GM23338 (cell line): Measurements from ENCODE around the gene MDN1. TPM values are rescaled to one million over a fixed set of nuclear protein-coding genes. Genes with fewer than 3 reads are reported as not detected.

Source experiments
- ATAC-seq: fragments of 200-7000 bp; cut with Tn5 transposase; 3 replicates; pipeline ENCODE4 v1.9.1; 2020
- DNase-seq: peaks from one replicate; pipeline ENCODE4 v3.0.0-alpha.2; 2015; ENCODE audit warnings: low spot score
- H2AFZ ChIP-seq: fragments of 200-600 bp; sonication (generic); 2 replicates; pipeline ENCODE4 v1.8.0; 2016; ENCODE audit warnings: antibody characterized with exemption, mild to moderate bottlenecking, moderate library complexity
- H3F3A ChIP-seq: fragments of 200-600 bp; sonication (generic); replicated peaks from 2 replicates; pipeline ENCODE4 v1.8.0; 2017; ENCODE audit warnings: antibody characterized with exemption, mixed run types, low read depth
- H3K27ac ChIP-seq: fragments of 200-600 bp; sonication (generic); 2 replicates; pipeline ENCODE4 v1.6.1; 2016; ENCODE audit warnings: low read depth
- H3K27me3 ChIP-seq: fragments of 200-600 bp; sonication (generic); 2 replicates; pipeline ENCODE4 v1.8.0; 2016; ENCODE audit warnings: mild to moderate bottlenecking, mixed run types, moderate library complexity; ENCODE audit not compliant: insufficient read depth
- H3K36me3 ChIP-seq: fragments of 200-600 bp; sonication (generic); 2 replicates; pipeline ENCODE4 v1.8.0; 2016; ENCODE audit warnings: mild to moderate bottlenecking; ENCODE audit not compliant: insufficient read depth
- H3K4me1 ChIP-seq: fragments of 200-600 bp; sonication (generic); 2 replicates; pipeline ENCODE4 v1.8.0; 2016; ENCODE audit warnings: mild to moderate bottlenecking, moderate library complexity; ENCODE audit not compliant: insufficient read depth
- H3K4me2 ChIP-seq: fragments of 200-600 bp; sonication (generic); 2 replicates; pipeline ENCODE4 v1.7.1; 2017; ENCODE audit warnings: mixed run types
- H3K4me3 ChIP-seq: fragments of 200-600 bp; sonication (generic); 2 replicates; pipeline ENCODE4 v1.6.1; 2016; ENCODE audit warnings: mixed run types
- H3K79me2 ChIP-seq: fragments of 200-600 bp; sonication (generic); replicated peaks from 2 replicates; pipeline ENCODE4 v1.8.0; 2017; ENCODE audit warnings: mild to moderate bottlenecking; ENCODE audit not compliant: insufficient read depth
- H3K9me2 ChIP-seq: fragments of 200-600 bp; sonication (generic); 2 replicates; pipeline ENCODE4 v1.8.0; 2017; ENCODE audit not compliant: insufficient read depth
- H4K20me1 ChIP-seq: fragments of 200-600 bp; sonication (generic); replicated peaks from 2 replicates; pipeline ENCODE4 v1.8.0; 2017; ENCODE audit warnings: mild to moderate bottlenecking; ENCODE audit not compliant: insufficient read depth
- H3K27ac Mint-ChIP-seq: 2 replicates; pipeline ENCODE4 v1.8.0; 2020; ENCODE audit warnings: inconsistent platforms, mild to moderate bottlenecking, moderate library complexity, mixed read lengths
- H3K27me3 Mint-ChIP-seq: 3 replicates; pipeline ENCODE4 v1.8.0; 2022; ENCODE audit warnings: low read depth, mild to moderate bottlenecking, moderate library complexity, mixed read lengths, inconsistent platforms; ENCODE audit not compliant: insufficient read depth, poor library complexity
- H3K36me3 Mint-ChIP-seq: 3 replicates; pipeline ENCODE4 v1.8.0; 2021; ENCODE audit warnings: low read depth, mild to moderate bottlenecking, inconsistent platforms, moderate library complexity, mixed read lengths
- H3K4me1 Mint-ChIP-seq: 3 replicates; pipeline ENCODE4 v1.8.0; 2020; ENCODE audit warnings: mild to moderate bottlenecking, inconsistent platforms, mixed read lengths
- H3K4me3 Mint-ChIP-seq: 3 replicates; pipeline ENCODE4 v1.8.0; 2021; ENCODE audit warnings: moderate library complexity, mild to moderate bottlenecking, inconsistent platforms, mixed read lengths
- H3K9me3 Mint-ChIP-seq: 3 replicates; pipeline ENCODE4 v1.8.0; 2020; ENCODE audit warnings: moderate library complexity, mild to moderate bottlenecking, inconsistent platforms, mixed read lengths
- CREB1 ChIP-seq: fragments of 250-450 bp; sonication (Bioruptor Pico); IDR thresholded peaks from 2 replicates; pipeline ENCODE4 v1.5.0; 2020; ENCODE audit warnings: low read depth, mild to moderate bottlenecking, moderate library complexity
- ETS1 ChIP-seq: IDR thresholded peaks from 2 replicates; pipeline ENCODE4 v1.6.1; 2016; ENCODE audit warnings: antibody characterized with exemption
- EZH2phosphoT487 ChIP-seq: fragments of 200-600 bp; sonication (generic); IDR thresholded peaks from one replicate; pipeline ENCODE4 v1.8.1; 2018; ENCODE audit warnings: antibody characterized with exemption; ENCODE audit not compliant: unreplicated experiment
- NANOG ChIP-seq: IDR thresholded peaks from 2 replicates; pipeline ENCODE4 v1.6.1; 2016; ENCODE audit warnings: antibody characterized with exemption, borderline replicate concordance
- POLR2AphosphoS5 ChIP-seq: IDR thresholded peaks from 2 replicates; pipeline ENCODE4 v1.6.1; 2016; ENCODE audit warnings: antibody characterized with exemption, low read depth
- REST ChIP-seq: IDR thresholded peaks from one replicate; pipeline ENCODE4 v1.6.1; 2018; ENCODE audit warnings: antibody characterized with exemption; ENCODE audit not compliant: unreplicated experiment
- STAT1 ChIP-seq: IDR thresholded peaks from one replicate; pipeline ENCODE4 v1.6.1; 2016; ENCODE audit warnings: antibody characterized with exemption; ENCODE audit not compliant: unreplicated experiment
- ZNF114 ChIP-seq: fragments of 250-450 bp; sonication (Bioruptor Pico); IDR thresholded peaks from 2 replicates; pipeline ENCODE4 v1.5.0; 2020; ENCODE audit warnings: mild to moderate bottlenecking, moderate library complexity
- ZNF331 ChIP-seq: fragments of 250-450 bp; sonication (Bioruptor Pico); IDR thresholded peaks from 2 replicates; pipeline ENCODE4 v1.5.0; 2020; ENCODE audit warnings: low read depth, mild to moderate bottlenecking, moderate library complexity
- ZNF462 ChIP-seq: fragments of 250-450 bp; sonication (Bioruptor Pico); IDR thresholded peaks from 2 replicates; pipeline ENCODE4 v1.5.0; 2020; ENCODE audit warnings: mild to moderate bottlenecking, moderate library complexity
- polyA plus RNA-seq: library from polyadenylated mRNA; unstranded; fragments of >200 nt; fragmentation: Nextera tagmentation; extraction: Ambion mirVana; gene quantifications from 2 replicates; pipeline ENCODE4 v1.2.1, GENCODE V29; 2016
- total RNA-seq: library from RNA; depleted of rRNA; stranded (reverse); fragments of >200 nt; shearing (Covaris generic); gene quantifications from 2 replicates; pipeline ENCODE4 v1.2.3, GENCODE V29; 2014

The MDN1 gene
- total and polyA plus RNA-seq, 2 experiments from 2014 or later, result 165 to 217 TPM

- TF ChIP-seq ZNF462 (no peak), ZNF114 (CRISPR knock-in tag) (no peak)
Observed at GRCh38 chr6:89706121-89706520, 113.5 kb downstream of the MDN1 start (continued).

- no peaks in the 10 kb centered on the region for H3K4me1 Mint-ChIP-seq
- ATAC-seq (no peak), DNase-seq (no peak)
- Histone ChIP-seq H3K4me3 (no peak overlapping the region), H3K9me2 (no peaks in the 10 kb centered on the region), H2AFZ (no peak overlapping the region), H3K4me1 (no peaks in the 10 kb centered on the region), H3F3A (no peaks in the 10 kb centered on the region), H4K20me1 (no peaks in the 10 kb centered on the region), H3K36me3 (peaks cover 94% of the 10 kb centered on the region), H3K27me3 (no peaks in the 10 kb centered on the region), H3K27ac (no peak overlapping the region), H3K79me2 (no peaks in the 10 kb centered on the region; the same call in 1 of the 2 replicates), H3K4me2 (no peak overlapping the region)
- peak overlapping the region; percentile 0; the same call in 1 of the 2 replicates for H3K27ac Mint-ChIP-seq
- H3K9me3 Mint-ChIP-seq, result no peaks in the 10 kb centered on the region; the same call in 2 of the 3 replicates
- no peak overlapping the region for H3K4me3 Mint-ChIP-seq
- H3K36me3 Mint-ChIP-seq, result peaks cover 89% of the 10 kb centered on the region
- no peak for TF ChIP-seq ETS1
- no peak for TF ChIP-seq POLR2AphosphoS5
- no peak for TF ChIP-seq CREB1
- TF ChIP-seq EZH2phosphoT487, result no peak
- no peak for TF ChIP-seq ZNF331 (CRISPR knock-in tag)
- no peak for TF ChIP-seq ZNF114 (CRISPR knock-in tag)
- TF ChIP-seq STAT1, result no peak
- TF ChIP-seq REST, result no peak
- no peak for TF ChIP-seq NANOG
- H3K27me3 Mint-ChIP-seq, result peaks cover 2% of the 10 kb centered on the region
Observed at GRCh38 chr6:89703292-89703691, 116.3 kb downstream of the MDN1 start.
